GM10847 (cell line): ENCODE measurements around the gene CEP192.

Source experiments
- POLR2A ChIP-seq: IDR thresholded peaks from 2 replicates; pipeline ENCODE4 v1.6.1; 2011; ENCODE audit not compliant: insufficient read length; ENCODE audit errors: extremely low read depth

CEP192 gene

GRCh38 chr18:12990967-12991820, at the start of gene CEP192:
CEP192 (plus strand) TSS chr18:12991362; CDS start chr18:12999425, 8,063 bp downstream.
- TF ChIP-seq POLR2A: peak; percentile 92

GRCh38 chr18:12943215-12943614, 47.9 kb upstream of the CEP192 start:
- no peak for TF ChIP-seq POLR2A

GRCh38 chr18:12944709-12945108, 46.5 kb upstream of the CEP192 start:
- no peak for TF ChIP-seq POLR2A

- TF ChIP-seq POLR2A: no peak
Measured at GRCh38 chr18:12946549-12947284, 44.4 kb upstream of the CEP192 start.

- TF ChIP-seq POLR2A: peak; percentile 53
Measured at GRCh38 chr18:12947285-12948049, 43.7 kb upstream of the CEP192 start, which contains the start of gene SEH1L. SEH1L (plus strand) TSS chr18:12948011; CDS start chr18:12948122, 111 bp downstream.

GRCh38 chr18:12948050-12948804, 42.9 kb upstream of the CEP192 start:
- peak; percentile 55 for TF ChIP-seq POLR2A

- no peak for TF ChIP-seq POLR2A
Measured at GRCh38 chr18:12958478-12958877, 32.7 kb upstream of the CEP192 start.

- no peak for TF ChIP-seq POLR2A
Measured at GRCh38 chr18:12960395-12960794, 30.8 kb upstream of the CEP192 start.

GRCh38 chr18:12960853-12961397, 30.2 kb upstream of the CEP192 start:
- TF ChIP-seq POLR2A: no peak

- no peak for TF ChIP-seq POLR2A
Measured at GRCh38 chr18:12963069-12963468, 28.1 kb upstream of the CEP192 start.

- no peak for TF ChIP-seq POLR2A
Measured at GRCh38 chr18:12968115-12968514, 23.0 kb upstream of the CEP192 start.

- no peak for TF ChIP-seq POLR2A
Measured at GRCh38 chr18:12968619-12969018, 22.5 kb upstream of the CEP192 start.

- no peak for TF ChIP-seq POLR2A
Measured at GRCh38 chr18:12973562-12974213, 17.5 kb upstream of the CEP192 start.

GRCh38 chr18:12975488-12975887, 15.7 kb upstream of the CEP192 start:
- no peak for TF ChIP-seq POLR2A
